Fibroblast of skin of right quadriceps (primary cell): Measurements from ENCODE around the gene TMEM212.
"Not testable (repeated sequence)": the region's sequence is repeated elsewhere in the genome, so short reads cannot be mapped to it uniquely, and the experiment has no call there.

ENCODE experiments used
- DNase-seq: peaks from one replicate; pipeline ENCODE4 v3.0.0-alpha.2; 2013

The TMEM212 gene

GRCh38 chr3:171835116-171835515, 8.0 kb upstream of the TMEM212 start:
- no peak for DNase-seq

GRCh38 chr3:171835613-171836012, 7.5 kb upstream of the TMEM212 start:
- no peak for DNase-seq

- DNase-seq = no peak
These were observed 6.3 kb upstream of the TMEM212 start for GRCh38 chr3:171836855-171837254.

- no peak for DNase-seq
These were observed 5.5 kb upstream of the TMEM212 start for GRCh38 chr3:171837698-171838097.

GRCh38 chr3:171838218-171838720, 4.9 kb upstream of the TMEM212 start:
- DNase-seq = peak; percentile 61

GRCh38 chr3:171839270-171839669, 3.9 kb upstream of the TMEM212 start:
- DNase-seq = no peak

- no peak for DNase-seq
These were observed 2.7 kb upstream of the TMEM212 start for GRCh38 chr3:171840445-171840810.

- no peak for DNase-seq
These were observed 2.1 kb upstream of the TMEM212 start for GRCh38 chr3:171840811-171841619.

- peak; percentile 57 for DNase-seq
These were observed 1.5 kb upstream of the TMEM212 start for GRCh38 chr3:171841620-171842000.

GRCh38 chr3:171844873-171845272, 1.7 kb downstream of the TMEM212 start:
- no peak for DNase-seq

GRCh38 chr3:171845481-171846284, 2.5 kb downstream of the TMEM212 start:
- DNase-seq = no peak

- DNase-seq = peak; percentile 65
These were observed 3.4 kb downstream of the TMEM212 start for GRCh38 chr3:171846597-171846996.

- no peak for DNase-seq
These were observed 4.0 kb downstream of the TMEM212 start for GRCh38 chr3:171847133-171847532.

- no peak for DNase-seq
These were observed 4.6 kb downstream of the TMEM212 start for GRCh38 chr3:171847595-171848259.

GRCh38 chr3:171849617-171850319, 6.6 kb downstream of the TMEM212 start:
- no peak for DNase-seq

GRCh38 chr3:171850320-171850959, 7.3 kb downstream of the TMEM212 start:
- no peak for DNase-seq

- no peak for DNase-seq
These were observed 8.0 kb downstream of the TMEM212 start for GRCh38 chr3:171850960-171851659.

GRCh38 chr3:171851660-171852058, 8.5 kb downstream of the TMEM212 start:
- DNase-seq = peak; percentile 73

GRCh38 chr3:171854649-171855305, 11.6 kb downstream of the TMEM212 start:
- DNase-seq = no peak

- DNase-seq = not testable (repeated sequence)
These were observed 15.6 kb downstream of the TMEM212 start for GRCh38 chr3:171858770-171859169.
